GM18858 (cell line): ENCODE results near the gene PAM.

Experiments used
- ATAC-seq: cut with Tn5 transposase; IDR thresholded peaks from one replicate; pipeline ENCODE4 v1.9.1; 2021; ENCODE audit not compliant: unreplicated experiment

PAM gene

DNA sequence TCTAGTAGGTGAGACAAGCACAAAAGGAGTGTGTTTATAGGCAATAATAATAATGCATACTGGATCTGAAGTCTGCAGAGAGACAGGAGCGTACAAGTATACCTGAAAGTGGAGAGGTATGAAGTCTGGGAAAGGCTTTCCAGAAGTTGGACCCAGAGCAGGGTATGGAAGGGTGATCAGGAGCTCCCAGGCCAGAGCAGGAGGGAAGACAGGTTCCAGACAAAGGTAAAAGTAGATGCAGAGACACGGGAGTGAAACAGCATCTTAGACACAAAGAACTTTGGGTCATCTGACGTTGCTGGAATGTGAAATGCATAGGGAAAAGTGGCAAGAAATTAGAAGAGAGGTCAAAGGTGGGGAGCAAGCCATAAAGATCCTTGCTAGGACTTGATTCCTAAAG, 175.1 kb downstream of the PAM start:
- no peak for ATAC-seq

DNA sequence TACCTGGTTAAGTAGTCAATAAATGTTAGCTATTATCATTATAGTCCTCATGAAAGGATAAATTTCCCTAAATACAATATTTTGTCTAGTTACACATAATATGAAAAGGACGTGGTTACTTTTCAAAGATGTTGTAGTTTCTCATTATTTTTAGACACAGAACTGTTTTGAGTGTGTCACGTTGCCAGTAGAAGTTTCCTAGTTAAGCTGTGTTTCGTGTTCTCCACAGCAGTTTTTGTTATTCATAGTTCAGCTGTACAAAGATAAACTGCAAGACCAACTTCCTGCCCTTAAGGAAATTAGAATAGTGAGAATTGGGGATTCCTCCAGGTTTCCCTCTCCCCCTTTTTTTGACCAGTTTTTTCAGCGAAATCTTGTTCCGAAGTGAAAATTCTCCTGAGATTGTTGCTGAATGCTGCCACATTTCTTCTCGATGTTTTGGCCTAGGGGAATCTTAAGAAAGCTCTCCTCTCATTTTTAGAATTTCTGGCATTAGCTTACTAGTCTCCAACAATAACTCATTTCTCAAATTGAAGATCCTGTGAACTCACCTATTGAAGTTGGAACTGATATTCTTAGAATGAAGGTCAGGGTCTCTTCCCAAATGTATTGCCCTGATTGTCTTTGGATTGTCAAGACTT, 176.1 kb downstream of the PAM start:
- ATAC-seq = no peak

DNA sequence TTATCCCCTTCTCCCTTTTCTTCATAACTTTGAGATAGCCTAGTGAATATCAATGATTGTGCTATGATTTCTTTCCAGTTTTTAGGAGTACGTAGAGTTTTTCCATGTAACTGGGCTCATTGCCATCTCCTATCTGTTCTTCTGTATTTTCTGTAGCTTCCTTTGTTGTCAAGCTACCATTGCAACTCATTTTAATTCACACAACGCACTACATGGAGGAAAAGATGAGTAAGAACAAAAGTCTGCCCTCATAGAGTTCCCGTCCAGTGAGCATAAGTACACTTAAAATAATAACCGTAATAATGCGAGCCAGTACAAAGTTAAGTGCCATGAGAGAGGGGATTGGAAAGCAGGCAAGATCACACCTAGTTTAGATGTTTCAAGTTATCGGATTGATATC, 177.7 kb downstream of the PAM start:
- peak; percentile 42 for ATAC-seq

GRCh38 chr5:102933316-102933715, 178.2 kb downstream of the PAM start:
- no peak for ATAC-seq

GRCh38 chr5:102933721-102934459, 178.8 kb downstream of the PAM start:
- no peak for ATAC-seq

- no peak for ATAC-seq
Observed at GRCh38 chr5:102937894-102938293, 182.8 kb downstream of the PAM start.

GRCh38 chr5:102941111-102941510, 186.0 kb downstream of the PAM start:
- no peak for ATAC-seq

DNA sequence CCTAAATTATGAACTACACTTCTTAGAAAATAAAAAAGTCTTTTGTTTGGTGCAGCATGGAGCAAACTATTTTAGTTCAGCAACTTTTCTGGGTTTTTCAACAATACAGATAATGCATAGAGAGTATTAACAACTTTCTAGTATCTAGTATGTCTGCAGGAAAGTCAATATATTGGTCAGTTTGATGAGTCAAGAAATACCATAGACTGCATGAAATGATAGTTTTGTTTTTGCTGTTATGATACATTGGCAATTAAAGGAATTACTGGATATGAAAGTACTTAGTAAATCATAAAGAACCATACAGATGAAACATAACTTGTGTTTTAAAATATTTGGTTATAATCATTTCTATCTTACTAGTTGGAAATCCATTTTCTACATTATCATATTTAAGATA, 191.3 kb downstream of the PAM start:
- ATAC-seq = no peak

DNA sequence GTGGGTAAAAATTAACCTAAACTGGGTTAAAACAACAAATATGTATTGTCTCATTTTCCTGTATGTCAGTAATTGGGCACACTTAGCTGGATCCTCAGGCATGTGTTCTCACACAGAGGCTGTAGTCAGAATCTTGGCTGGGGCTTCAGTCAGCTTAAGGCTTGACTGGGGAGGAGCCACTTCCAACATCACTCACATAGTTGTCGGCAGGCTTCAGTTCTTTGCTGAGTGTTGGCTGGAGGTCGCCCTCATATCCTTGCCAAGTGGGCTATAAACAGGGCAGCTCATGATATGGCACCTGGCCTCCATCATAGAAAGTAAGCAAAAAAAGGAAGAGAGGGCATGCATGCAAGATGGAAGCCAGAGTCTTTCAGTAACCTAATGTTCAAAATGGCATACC, 191.9 kb downstream of the PAM start:
- ATAC-seq = no peak

DNA sequence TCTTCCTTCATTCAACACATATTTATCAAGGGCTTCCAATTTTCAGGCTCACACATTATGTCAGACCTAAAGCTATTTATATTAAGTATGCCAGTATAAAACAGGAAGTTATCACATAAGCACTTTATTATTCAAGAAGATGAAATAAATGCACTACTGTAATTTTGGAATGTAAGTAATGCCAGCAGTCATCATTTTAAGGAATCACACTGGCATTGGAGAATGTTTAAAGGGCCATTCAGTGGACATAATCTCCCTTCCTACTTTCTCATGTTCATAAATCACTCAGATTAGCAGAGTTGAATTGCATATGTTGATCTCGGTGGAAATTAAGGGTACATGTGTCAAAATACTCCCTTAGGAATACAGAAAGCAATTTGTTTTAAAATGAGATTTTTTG, 200.4 kb downstream of the PAM start:
- ATAC-seq = no peak

DNA sequence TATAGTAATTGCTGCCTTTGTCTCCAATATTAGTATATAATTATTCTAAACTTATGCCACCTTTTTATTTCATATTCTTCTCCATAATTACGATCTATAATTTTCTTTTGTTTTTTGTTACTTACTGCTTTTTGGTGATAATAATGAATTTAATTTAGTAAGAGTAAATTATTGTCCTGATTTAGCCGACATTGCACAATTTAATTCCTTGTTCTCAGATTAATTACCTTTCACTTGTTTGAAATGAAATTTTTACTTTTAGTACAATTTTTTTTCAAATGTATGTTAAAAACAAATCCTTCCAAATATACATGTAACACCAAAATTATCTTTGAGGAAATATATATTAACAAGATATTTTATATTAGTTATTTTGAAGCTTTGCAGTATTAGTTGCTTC, 201.5 kb downstream of the PAM start:
- ATAC-seq = no peak

- no peak for ATAC-seq
Observed at GRCh38 chr5:102957141-102957540, 202.0 kb downstream of the PAM start.

DNA sequence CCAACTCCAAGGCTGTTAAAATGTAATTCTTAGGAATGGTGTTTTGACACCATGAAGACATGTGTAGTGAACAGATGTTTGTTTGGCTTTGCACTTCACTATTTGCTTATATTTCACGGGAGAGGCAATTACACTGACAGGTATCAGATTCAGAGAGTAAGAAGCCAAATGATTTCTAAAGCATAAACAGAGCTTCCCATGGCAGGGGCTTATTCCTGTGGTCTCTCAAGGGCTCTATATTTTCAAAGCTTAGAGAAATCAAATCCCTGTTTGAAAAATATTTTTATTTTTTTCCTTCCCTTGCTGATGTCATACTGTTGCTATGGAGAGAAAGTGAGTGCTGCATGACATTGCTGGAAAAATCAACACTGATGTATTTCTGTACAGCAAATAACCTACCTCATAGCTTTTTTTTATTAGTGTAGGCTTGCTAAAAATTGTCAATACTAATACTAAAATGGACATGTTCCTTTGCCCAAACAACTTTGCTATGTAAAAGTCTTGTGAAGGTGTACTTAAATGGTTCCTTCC, 203.4 kb downstream of the PAM start:
- ATAC-seq = peak; percentile 12

- ATAC-seq = peak; percentile 63
Observed at GRCh38 chr5:102959055-102959454, 203.9 kb downstream of the PAM start.

GRCh38 chr5:102961671-102962070, 206.6 kb downstream of the PAM start:
- ATAC-seq = no peak

GRCh38 chr5:102965653-102966052, 210.5 kb downstream of the PAM start:
- ATAC-seq = no peak

DNA sequence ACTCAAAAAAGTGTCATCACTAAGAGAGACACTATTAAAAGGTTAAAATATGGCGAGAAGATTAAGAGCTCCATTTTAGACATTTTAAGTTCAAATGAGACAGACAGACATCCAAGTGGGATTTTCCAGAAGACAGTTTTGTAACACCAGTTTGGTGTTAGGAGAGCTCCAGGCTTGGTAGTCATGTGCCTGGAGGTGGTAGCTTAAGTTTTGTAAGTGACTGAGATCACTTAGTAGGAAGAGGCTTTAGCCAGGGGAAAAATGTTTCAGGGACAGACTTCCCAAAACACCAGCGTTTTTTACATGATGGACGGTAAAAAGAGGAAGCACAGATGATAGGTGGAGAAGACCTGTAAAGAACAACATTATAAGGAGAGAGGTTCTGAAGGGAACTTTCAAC, 214.5 kb downstream of the PAM start:
- ATAC-seq = no peak

- ATAC-seq = no peak
Observed at GRCh38 chr5:102971676-102972293, 216.7 kb downstream of the PAM start.

GRCh38 chr5:102974177-102974576, 219.1 kb downstream of the PAM start:
- no peak for ATAC-seq

GRCh38 chr5:102975045-102975444, 219.9 kb downstream of the PAM start:
- ATAC-seq = no peak

GRCh38 chr5:102975457-102976182, 220.5 kb downstream of the PAM start:
- ATAC-seq = no peak
